SK-N-SH treated with all-trans-retinoic acid at 6 μM for 48 hours (cell line): ENCODE measurements around the gene RAB6A.

Experiments used
- CREB5 ChIP-seq: fragments of 250-450 bp; sonication (Bioruptor Pico); IDR thresholded peaks from 2 replicates; pipeline ENCODE4 v1.5.1; 2020; ENCODE audit warnings: low read depth, mild to moderate bottlenecking, moderate library complexity
- CSDC2 ChIP-seq: fragments of 250-450 bp; sonication (Bioruptor Pico); IDR thresholded peaks from 2 replicates; pipeline ENCODE4 v1.5.0; 2020; ENCODE audit warnings: mild to moderate bottlenecking, moderate library complexity
- CSRNP3 ChIP-seq: fragments of 250-450 bp; sonication (Bioruptor Pico); IDR thresholded peaks from 2 replicates; pipeline ENCODE4 v1.5.1; 2021; ENCODE audit warnings: mild to moderate bottlenecking, moderate library complexity
- PATZ1 ChIP-seq: fragments of 250-450 bp; sonication (Bioruptor Pico); IDR thresholded peaks from 2 replicates; pipeline ENCODE4 v1.8.0; 2020; ENCODE audit warnings: mild to moderate bottlenecking, moderate library complexity, borderline replicate concordance
- POU6F1 ChIP-seq: fragments of 250-450 bp; sonication (Bioruptor Pico); IDR thresholded peaks from 2 replicates; pipeline ENCODE4 v1.8.0; 2021; ENCODE audit warnings: low read depth, mild to moderate bottlenecking, moderate library complexity, borderline replicate concordance
- ZFP30 ChIP-seq: fragments of 450-650 bp; formaldehyde crosslinking; IDR thresholded peaks from 2 replicates; pipeline ENCODE4 v1.5.0; 2022; ENCODE audit warnings: mild to moderate bottlenecking, moderate library complexity
- ZNF565 ChIP-seq: fragments of 450-650 bp; formaldehyde crosslinking; conservative IDR thresholded peaks from 2 replicates; pipeline ENCODE4 v1.5.0; 2020; ENCODE audit warnings: low read depth, mild to moderate bottlenecking, moderate library complexity

GRCh38 chr11:73648121-73648520 is 112.8 kb downstream of the RAB6A start:
- TF ChIP-seq PATZ1 (CRISPR knock-in tag) = no peak
- TF ChIP-seq CSDC2 (CRISPR knock-in tag) = no peak
- TF ChIP-seq POU6F1 (CRISPR knock-in tag) = no peak
- no peak for TF ChIP-seq CSRNP3
- no peak for TF ChIP-seq ZFP30
- TF ChIP-seq CREB5 (CRISPR knock-in tag) = no peak
- TF ChIP-seq ZNF565 (CRISPR knock-in tag) = no peak
